A549 (cell line): Measurements from ENCODE around the gene KATNAL1. TPM values are rescaled to one million over a fixed set of nuclear protein-coding genes. Genes with fewer than 3 reads are reported as not detected.

Source experiments
- ATAC-seq, 2 experiments: fragments of 200-7000 bp in 1 of 2; fragments of >200 bp in 1 of 2; cut with Nextera tagmentation in 1 of 2; cut with Tn5 transposase in 1 of 2; 3 replicates each; pipeline versions ENCODE4 v1.8.0 to v1.9.1; 2018 to 2020; ENCODE audit warnings: mild to moderate bottlenecking in 1 of 2, moderate library complexity in 1 of 2
- CTCF ChIA-PET: fragments of 300-600 bp; sonication (Branson Sonifier 250); formaldehyde crosslinking; extraction: SDS; loops from one replicate; lab custom pipeline; 2021; ENCODE audit warnings: antibody characterized with exemption, inconsistent platforms; lab: Yijun Ruan, JAX
- POLR2A ChIA-PET: fragments of 350-600 bp; formaldehyde crosslinking; extraction: SDS; loops from one replicate; lab custom pipeline; 2021; ENCODE audit warnings: antibody characterized with exemption, inconsistent platforms; lab: Yijun Ruan, JAX
- DNase-seq, 2 experiments: peaks; one replicate each; pipeline versions ENCODE4 v3.0.0 to v3.0.0-alpha.2; 2011 to 2016; ENCODE audit warnings: low read depth in 1 of 2, low spot score in 1 of 2
- FAIRE-seq: peaks from 2 replicates; lab custom pipeline; 2011; peaks lifted over from hg19 to GRCh38; lab: Jason Lieb, UNC
- H3K27ac ChIP-seq, 2 experiments: fragments of >200 bp; sonication (Bioruptor Twin); formaldehyde crosslinking; 3 replicates each; pipeline ENCODE4 v1.5.1; 2016 to 2017
- H3K4me1 ChIP-seq: fragments of >200 bp; sonication (Bioruptor Twin); formaldehyde crosslinking; 3 replicates; pipeline ENCODE4 v1.6.1; 2016
- H3K4me2 ChIP-seq: fragments of >200 bp; sonication (Bioruptor Twin); formaldehyde crosslinking; 3 replicates; pipeline ENCODE4 v1.6.1; 2016
- H3K4me3 ChIP-seq: fragments of >200 bp; sonication (Bioruptor Twin); formaldehyde crosslinking; 3 replicates; pipeline ENCODE4 v1.5.1; 2016
- H3K9me3 ChIP-seq: fragments of >200 bp; sonication (Bioruptor Twin); formaldehyde crosslinking; 3 replicates; pipeline ENCODE4 v1.6.1; 2016
- BHLHE40 ChIP-seq: IDR thresholded peaks from 2 replicates; pipeline ENCODE4 v1.6.1; 2012; ENCODE audit warnings: low read depth, low read length, inconsistent platforms
- CEBPB ChIP-seq, 2 experiments: fragments of >200 bp in 1 of 2; sonication (Bioruptor Twin) in 1 of 2; formaldehyde crosslinking in 1 of 2; IDR thresholded peaks; 2 replicates each; pipeline ENCODE4 v1.6.1; 2012 to 2016
- CHD4 ChIP-seq: fragments of 200-600 bp; sonication (generic); IDR thresholded peaks from 2 replicates; pipeline ENCODE4 v1.6.1; 2016; ENCODE audit warnings: antibody characterized with exemption, mild to moderate bottlenecking, borderline replicate concordance
- ELK1 ChIP-seq: fragments of 150-350 bp; IDR thresholded peaks from 2 replicates; pipeline ENCODE4 v1.6.1; 2014; ENCODE audit warnings: low read depth, mild to moderate bottlenecking, low read length
- FOSB ChIP-seq: fragments of 250-450 bp; sonication (Bioruptor Pico); IDR thresholded peaks from 2 replicates; pipeline ENCODE4 v1.5.0; 2020; ENCODE audit warnings: mild to moderate bottlenecking, moderate library complexity
- FOXS1 ChIP-seq: fragments of 250-450 bp; sonication (Bioruptor Pico); IDR thresholded peaks from 2 replicates; pipeline ENCODE4 v1.5.0; 2020; ENCODE audit warnings: mild to moderate bottlenecking, moderate library complexity
- GATA3 ChIP-seq: IDR thresholded peaks from 2 replicates; pipeline ENCODE4 v1.6.1; 2012; ENCODE audit warnings: borderline replicate concordance
- HES2 ChIP-seq: fragments of >200 bp; sonication (Bioruptor Twin); formaldehyde crosslinking; IDR thresholded peaks from 2 replicates; pipeline ENCODE4 v1.6.1; 2016
- HOXA7 ChIP-seq: fragments of 250-450 bp; sonication (Bioruptor Pico); IDR thresholded peaks from 2 replicates; pipeline ENCODE4 v1.5.0; 2020; ENCODE audit warnings: mild to moderate bottlenecking, moderate library complexity
- JUNB ChIP-seq: fragments of >200 bp; sonication (Bioruptor Twin); formaldehyde crosslinking; IDR thresholded peaks from 2 replicates; pipeline ENCODE4 v1.6.1; 2016
- KDM5A ChIP-seq: fragments of 200-600 bp; sonication (generic); IDR thresholded peaks from 2 replicates; pipeline ENCODE4 v1.6.1; 2016; ENCODE audit warnings: antibody characterized with exemption, mild to moderate bottlenecking
- MAX ChIP-seq: IDR thresholded peaks from 2 replicates; pipeline ENCODE4 v1.6.1; 2012
- MYC ChIP-seq: IDR thresholded peaks from 2 replicates; pipeline ENCODE4 v1.6.1; 2012; ENCODE audit warnings: mild to moderate bottlenecking, inconsistent platforms, low read length, improper control_type of control experiment, borderline replicate concordance
- NR3C1 ChIP-seq: fragments of >200 bp; sonication (Bioruptor Twin); formaldehyde crosslinking; IDR thresholded peaks from 3 replicates; pipeline ENCODE4 v1.6.1; 2017
- RAD21 ChIP-seq, 2 experiments: fragments of >200 bp in 1 of 2; sonication (Bioruptor Twin) in 1 of 2; formaldehyde crosslinking in 1 of 2; IDR thresholded peaks in 1 of 2; conservative IDR thresholded peaks in 1 of 2; 2 replicates in 1 of 2; 3 replicates in 1 of 2; pipeline ENCODE4 v1.6.1; 2012 to 2018; ENCODE audit warnings: inconsistent platforms in 1 of 2
- RARB ChIP-seq: fragments of 250-450 bp; sonication (Bioruptor Pico); IDR thresholded peaks from 2 replicates; pipeline ENCODE4 v1.8.0; 2021; ENCODE audit warnings: mild to moderate bottlenecking, moderate library complexity
- RCOR1 ChIP-seq: fragments of 150-350 bp; IDR thresholded peaks from 2 replicates; pipeline ENCODE4 v1.6.1; 2014; ENCODE audit warnings: antibody characterized with exemption, low read length, low read depth
- REST ChIP-seq: fragments of 200-600 bp; sonication (generic); IDR thresholded peaks from 2 replicates; pipeline ENCODE4 v1.6.1; 2016; ENCODE audit warnings: antibody characterized with exemption, mild to moderate bottlenecking, moderate library complexity
- SREBF2 ChIP-seq: fragments of 450-650 bp; IDR thresholded peaks from 2 replicates; pipeline ENCODE4 v1.6.1; 2014; ENCODE audit warnings: mild to moderate bottlenecking, moderate library complexity
- USF2 ChIP-seq: fragments of 450-650 bp; IDR thresholded peaks from 2 replicates; pipeline ENCODE4 v1.6.1; 2014; ENCODE audit warnings: antibody characterized with exemption
- ZFP36 ChIP-seq: fragments of 450-650 bp; IDR thresholded peaks from 2 replicates; pipeline ENCODE4 v1.6.1; 2014; ENCODE audit warnings: borderline replicate concordance; ENCODE audit not compliant: partially characterized antibody
- ZNF302 ChIP-seq: fragments of 250-450 bp; sonication (Bioruptor Pico); IDR thresholded peaks from 2 replicates; pipeline ENCODE4 v1.9.0; 2021; ENCODE audit warnings: inconsistent platforms, mild to moderate bottlenecking, moderate library complexity
- ZSCAN20 ChIP-seq: fragments of 250-450 bp; sonication (Bioruptor Pico); IDR thresholded peaks from 2 replicates; pipeline ENCODE4 v1.8.0; 2022; ENCODE audit warnings: mild to moderate bottlenecking, moderate library complexity
- WGBS: methylation state at CpG from one replicate; pipeline ENCODE4 v1.1.6; 2017; ENCODE audit errors: missing lambda C conversion rate; 5-methylcytosine and 5-hydroxymethylcytosine counted together
- polyA plus RNA-seq, 4 experiments: library from polyadenylated mRNA; depleted of rRNA in 3 of 4; stranded (reverse); fragments of >200 nt; fragmentation: RNase III in 1 of 4; extraction: RNeasy Plus Mini Kit Qiagen cat#74134 plus additional on column Dnase treatment in 1 of 4; gene quantifications; 2 replicates in 3 of 4; 3 replicates in 1 of 4; pipeline ENCODE4 v1.2.3, GENCODE V29; 2011 to 2017

KATNAL1 gene
- polyA plus RNA-seq, 2 of the 4 experiments (the other 2 are of a cell fraction), result 7.9 to 10.5 TPM

GRCh38 chr13:30333616-30334015 is 26.3 kb upstream of the KATNAL1 start:
- DNase-seq (no peak), FAIRE-seq (no peak), ATAC-seq (no peak)
- 84% methylated on average over 3 of the region's 3 CpGs for WGBS
- Histone ChIP-seq H3K4me3 (no peak overlapping the region), H3K4me2 (no peak overlapping the region), H3K9me3 (no peaks in the 10 kb centered on the region), H3K27ac (no peak overlapping the region), H3K4me1 (peaks cover 8% of the 10 kb centered on the region; the same call in 2 of the 3 replicates)
- POLR2A ChIA-PET, result no interaction called here
- TF ChIP-seq REST, result no peak
- TF ChIP-seq FOSB (CRISPR knock-in tag), result no peak
- no peak for TF ChIP-seq USF2
- no peak for TF ChIP-seq MYC
- no peak for TF ChIP-seq MAX
- no peak for TF ChIP-seq BHLHE40
- no peak for TF ChIP-seq KDM5A
- no peak for TF ChIP-seq NR3C1
- CTCF ChIA-PET, result interaction anchor here (1.2 kb wide), 1 partner anchor 201 kb away, joined by 3 read pairs; no protein-coding TSS in a partner anchor

- H3K9me3 ChIP-seq, result no peaks in the 10 kb centered on the region
- no peaks in the 10 kb centered on the region for H3K4me1 ChIP-seq
- TF ChIP-seq ELK1 (no peak), ZSCAN20 (CRISPR knock-in tag) (no peak), RCOR1 (no peak), JUNB (no peak), RAD21 (conservative IDR thresholded peaks at IDR 0.05 in 1 of 2, IDR thresholded peaks at IDR 0.05 in 1 of 2) (no peak), ZFP36 (no peak), SREBF2 (no peak), KDM5A (no peak), REST (no peak), ZNF302 (CRISPR knock-in tag) (no peak), HES2 (no peak), NR3C1 (no peak), CHD4 (no peak), GATA3 (no peak), FOXS1 (CRISPR knock-in tag) (no peak), CEBPB (IDR thresholded peaks at IDR 0.05) (no peak), RARB (CRISPR knock-in tag) (no peak), HOXA7 (CRISPR knock-in tag) (no peak)
- ChIA-PET CTCF (no interaction called here), POLR2A (no interaction called here)
- FAIRE-seq, result no peak
- no peak for ATAC-seq
- DNase-seq, result no peak
- WGBS, result 81% methylated on average over 4 of the region's 4 CpGs
- no peak overlapping the region for H3K27ac ChIP-seq
- H3K4me2 ChIP-seq, result no peak overlapping the region
- no peak overlapping the region for H3K4me3 ChIP-seq
Measured at GRCh38 chr13:30332456-30333143, 25.2 kb upstream of the KATNAL1 start.
